WERI-Rb-1 (cell line): ENCODE measurements around the gene CMIP.

ENCODE experiments used
- DNase-seq: peaks from one replicate; pipeline ENCODE4 v3.0.0-alpha.2; 2020
- H3K27ac ChIP-seq: fragments of 250-450 bp; sonication (Bioruptor Pico); 2 replicates; pipeline ENCODE4 v1.5.1; 2020; ENCODE audit warnings: mild to moderate bottlenecking, moderate library complexity
- H3K27me3 ChIP-seq: fragments of 250-450 bp; sonication (Bioruptor Pico); 2 replicates; pipeline ENCODE4 v1.5.1; 2021; ENCODE audit warnings: mild to moderate bottlenecking, low read depth, moderate library complexity; ENCODE audit not compliant: insufficient read depth, severe bottlenecking
- H3K36me3 ChIP-seq: fragments of 250-450 bp; sonication (Bioruptor Pico); 2 replicates; pipeline ENCODE4 v1.5.1; 2020; ENCODE audit warnings: mild to moderate bottlenecking, moderate library complexity
- H3K4me3 ChIP-seq: 2 replicates; pipeline ENCODE4 v1.5.1; 2011; ENCODE audit warnings: low read depth, mild to moderate bottlenecking, control low read depth, low read length
- H3K9me3 ChIP-seq: fragments of 250-450 bp; sonication (Bioruptor Pico); 2 replicates; pipeline ENCODE4 v1.5.1; 2021; ENCODE audit warnings: mild to moderate bottlenecking, moderate library complexity; ENCODE audit not compliant: severe bottlenecking
- TF ChIP-seq, protein P1 (sequence below): IDR thresholded peaks from 2 replicates; pipeline ENCODE4 v1.5.1; 2011; ENCODE audit warnings: low read depth, mild to moderate bottlenecking, control low read depth, inconsistent platforms, low read length

CMIP gene

DNA sequence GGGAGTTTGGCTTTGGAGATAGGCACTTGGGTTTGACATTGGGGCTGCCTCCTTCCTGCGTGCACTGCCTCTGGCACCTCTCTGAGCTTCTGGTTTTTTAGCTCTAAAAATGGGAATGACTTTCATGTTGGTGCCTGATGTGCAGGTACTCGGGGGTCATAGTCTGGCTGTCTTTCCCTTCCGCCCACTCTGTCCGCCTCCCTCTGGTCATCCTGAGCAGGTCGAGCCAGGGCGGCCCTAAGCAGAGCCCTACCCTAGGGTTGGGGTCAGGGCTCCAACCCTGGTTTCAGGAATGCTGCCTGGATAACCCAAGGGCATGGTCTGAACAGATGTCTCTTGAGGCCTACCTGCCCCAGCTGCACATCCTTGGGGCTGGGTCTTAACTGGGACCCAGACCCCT lies 64.8 kb downstream of the CMIP start:
- DNase-seq = no peak
- TF ChIP-seq, protein P1, sequence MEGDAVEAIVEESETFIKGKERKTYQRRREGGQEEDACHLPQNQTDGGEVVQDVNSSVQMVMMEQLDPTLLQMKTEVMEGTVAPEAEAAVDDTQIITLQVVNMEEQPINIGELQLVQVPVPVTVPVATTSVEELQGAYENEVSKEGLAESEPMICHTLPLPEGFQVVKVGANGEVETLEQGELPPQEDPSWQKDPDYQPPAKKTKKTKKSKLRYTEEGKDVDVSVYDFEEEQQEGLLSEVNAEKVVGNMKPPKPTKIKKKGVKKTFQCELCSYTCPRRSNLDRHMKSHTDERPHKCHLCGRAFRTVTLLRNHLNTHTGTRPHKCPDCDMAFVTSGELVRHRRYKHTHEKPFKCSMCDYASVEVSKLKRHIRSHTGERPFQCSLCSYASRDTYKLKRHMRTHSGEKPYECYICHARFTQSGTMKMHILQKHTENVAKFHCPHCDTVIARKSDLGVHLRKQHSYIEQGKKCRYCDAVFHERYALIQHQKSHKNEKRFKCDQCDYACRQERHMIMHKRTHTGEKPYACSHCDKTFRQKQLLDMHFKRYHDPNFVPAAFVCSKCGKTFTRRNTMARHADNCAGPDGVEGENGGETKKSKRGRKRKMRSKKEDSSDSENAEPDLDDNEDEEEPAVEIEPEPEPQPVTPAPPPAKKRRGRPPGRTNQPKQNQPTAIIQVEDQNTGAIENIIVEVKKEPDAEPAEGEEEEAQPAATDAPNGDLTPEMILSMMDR = no peak
- no peaks in the 10 kb centered on the region for H3K9me3 ChIP-seq
- no peak overlapping the region for H3K4me3 ChIP-seq
- H3K27ac ChIP-seq = no peak overlapping the region
- H3K27me3 ChIP-seq = no peaks in the 10 kb centered on the region
- H3K36me3 ChIP-seq = no peaks in the 10 kb centered on the region

DNA sequence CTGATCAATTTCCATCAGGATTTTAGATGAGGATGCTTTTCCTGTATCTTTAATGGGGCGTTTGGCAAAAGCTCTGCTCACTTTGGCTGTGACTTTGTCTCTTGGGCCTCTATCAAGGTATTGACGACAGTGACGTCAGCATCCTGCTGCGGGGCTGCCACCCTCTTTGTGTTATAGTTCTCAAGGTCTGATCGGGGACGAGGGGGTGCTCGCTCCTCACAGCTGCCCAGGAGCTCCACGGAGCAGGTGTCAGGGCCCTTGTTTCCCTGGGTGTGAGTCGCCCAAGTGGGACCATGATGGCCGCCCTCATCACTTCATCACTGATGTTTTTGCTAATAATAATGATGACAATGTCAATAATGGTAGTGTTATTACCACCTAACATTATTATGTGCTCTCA lies 65.4 kb downstream of the CMIP start:
- Histone ChIP-seq H3K9me3 (no peaks in the 10 kb centered on the region), H3K27ac (no peak overlapping the region), H3K4me3 (no peak overlapping the region), H3K36me3 (no peaks in the 10 kb centered on the region), H3K27me3 (no peaks in the 10 kb centered on the region)
- TF ChIP-seq, protein P1 = no peak
- DNase-seq = no peak

DNA sequence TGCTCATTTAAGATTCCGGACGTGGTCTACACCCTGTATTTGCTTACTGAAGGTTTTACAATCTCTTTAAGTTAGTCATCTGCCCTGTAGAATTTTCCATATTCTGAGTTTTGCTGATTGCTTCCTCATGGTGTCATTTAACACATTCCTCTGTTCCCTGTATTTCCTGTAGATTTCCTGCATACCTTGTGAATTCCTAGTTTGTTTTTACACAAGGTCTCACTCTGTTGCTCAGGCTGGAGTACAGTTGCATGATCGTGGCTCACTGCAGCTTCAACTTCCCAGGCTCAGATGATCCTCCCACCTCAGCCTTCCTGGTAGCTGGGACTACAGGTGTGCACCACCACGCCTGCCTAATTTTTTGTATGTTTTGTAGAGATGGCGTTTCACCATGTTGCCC lies 66.8 kb downstream of the CMIP start:
- Histone ChIP-seq H3K4me3 (no peak overlapping the region), H3K27ac (no peak overlapping the region), H3K36me3 (no peaks in the 10 kb centered on the region), H3K9me3 (no peaks in the 10 kb centered on the region), H3K27me3 (no peaks in the 10 kb centered on the region)
- TF ChIP-seq, protein P1 = no peak
- no peak for DNase-seq

DNA sequence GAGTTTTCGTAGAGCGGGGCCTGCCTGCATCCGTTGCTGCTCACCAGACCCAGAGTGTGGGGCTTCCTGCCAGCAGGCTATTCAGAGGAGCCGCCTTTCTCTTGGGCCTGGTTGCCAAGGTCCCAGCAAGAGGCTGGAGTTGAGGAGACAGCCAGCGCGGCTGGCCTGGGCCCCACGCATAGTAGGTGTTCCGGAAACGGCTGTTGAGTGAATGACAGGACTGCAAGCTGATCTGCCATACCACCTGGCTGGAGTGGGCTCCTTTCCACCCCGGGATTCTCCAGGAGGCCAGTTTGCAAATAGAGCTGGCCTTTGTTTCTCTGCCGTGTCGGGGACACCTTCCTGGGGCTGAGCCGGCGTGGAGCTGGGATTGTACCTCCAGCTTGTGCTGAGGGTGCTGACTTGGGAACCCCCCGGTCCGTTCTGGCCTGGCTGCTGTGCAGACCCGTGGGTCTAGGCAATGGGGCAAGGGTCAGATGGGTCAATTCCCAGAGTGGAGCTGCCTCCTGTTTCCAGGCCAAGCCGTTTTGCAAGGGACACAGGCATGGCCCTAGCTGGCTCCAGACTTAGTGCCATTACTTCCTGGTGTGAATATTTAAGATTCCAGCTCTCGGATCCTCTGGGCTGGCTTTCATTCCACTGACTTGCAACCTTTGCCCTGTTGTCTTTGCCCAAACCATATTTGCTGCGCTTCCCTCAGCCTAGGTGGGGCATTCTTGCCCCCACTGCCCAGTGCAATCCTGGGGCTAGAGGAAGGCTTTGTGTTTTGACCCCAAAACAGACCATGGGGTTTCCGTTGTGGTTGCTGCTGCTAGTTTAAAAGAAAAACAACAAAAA lies 68.8 kb downstream of the CMIP start:
- no peak for DNase-seq
- Histone ChIP-seq H3K4me3 (no peak overlapping the region), H3K27me3 (no peaks in the 10 kb centered on the region), H3K27ac (no peak overlapping the region), H3K36me3 (no peaks in the 10 kb centered on the region), H3K9me3 (no peaks in the 10 kb centered on the region)
- TF ChIP-seq, protein P1 = no peak

DNA sequence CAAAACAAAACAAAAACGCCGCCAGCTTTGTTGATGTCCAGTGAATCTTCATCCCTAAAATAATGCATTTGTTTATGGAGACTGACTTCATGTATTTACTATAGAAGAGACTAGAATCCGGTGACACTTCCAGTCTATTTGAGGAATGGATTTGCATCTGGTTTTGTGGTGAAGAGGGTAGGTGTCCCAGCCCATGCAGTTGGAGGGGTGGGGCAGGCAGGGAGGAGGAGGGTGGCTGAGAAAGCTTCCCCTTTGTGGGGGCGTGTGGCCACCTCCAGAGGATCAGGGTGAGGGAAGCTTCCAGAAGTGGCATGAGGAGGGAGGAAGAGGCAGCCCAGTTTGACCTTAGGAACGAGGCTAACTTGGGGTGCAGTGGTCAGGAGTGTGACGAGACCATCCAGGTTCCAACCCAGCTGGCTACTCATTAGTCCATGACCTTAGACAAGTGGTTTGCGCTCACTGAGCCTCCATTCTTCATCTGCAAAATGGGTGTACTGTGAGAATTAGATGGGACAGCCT lies 69.5 kb downstream of the CMIP start:
- no peak overlapping the region for H3K27ac ChIP-seq
- no peaks in the 10 kb centered on the region for H3K36me3 ChIP-seq
- H3K27me3 ChIP-seq = no peaks in the 10 kb centered on the region
- TF ChIP-seq, protein P1 = no peak
- no peak for DNase-seq
- no peak overlapping the region for H3K4me3 ChIP-seq
- no peaks in the 10 kb centered on the region for H3K9me3 ChIP-seq
